ENCODE results near the gene NOS3.

DNA sequence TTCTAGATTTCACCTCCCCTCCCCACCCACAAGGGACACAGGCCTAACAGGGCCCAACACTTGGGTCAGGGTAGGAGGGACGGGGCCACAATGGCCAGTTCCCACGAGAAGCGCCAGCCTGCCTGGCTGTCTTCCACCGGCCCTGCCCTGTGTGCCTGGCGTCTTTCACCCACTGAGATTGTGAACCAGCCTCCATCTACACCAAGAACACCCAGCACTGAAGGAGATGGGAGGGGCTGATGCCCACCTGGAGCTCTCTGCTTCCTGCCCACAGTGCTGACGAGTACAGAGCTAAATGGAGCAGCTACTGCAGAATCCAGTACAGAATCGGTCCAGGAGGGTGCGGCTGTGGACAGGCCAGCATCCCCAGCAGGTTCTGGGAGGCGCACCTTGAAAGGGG is 55.1 kb downstream of the NOS3 start:
- TF ChIP-seq CTCF (conservative IDR thresholded peaks at IDR 0.05; ENCODE audit: low read depth, low read length) (no peak), EZH2 (IDR thresholded peaks at IDR 0.05; ENCODE audit: low read length, unreplicated experiment) (no peak), EZH2phosphoT487 (IDR thresholded peaks at IDR 0.05; ENCODE audit: borderline replicate concordance, low read length) (no peak)
